ENCODE measurements around the gene NACA. TPM values are rescaled to one million over a fixed set of nuclear protein-coding genes. Genes with fewer than 3 reads are reported as not detected.

NACA gene
- total RNA-seq, 1 donor from 2014 or later = 1,274 TPM

GRCh38 chr12:56670836-56671235 is 54.3 kb downstream of the NACA start:
- H3K36me3 ChIP-seq = peaks cover 0 to 61% of the 10 kb centered on the region in 2 donors
- H3K4me1 ChIP-seq = peaks cover 16% of the 10 kb centered on the region
- H3K27me3 ChIP-seq = no peaks in the 10 kb centered on the region
- no peaks in the 10 kb centered on the region for H3K9me3 ChIP-seq
- no peak for TF ChIP-seq POLR2A (IDR thresholded peaks at IDR 0.05)
- TF ChIP-seq POLR2AphosphoS5 (IDR thresholded peaks at IDR 0.05; ENCODE audit: insufficient read depth in 1 of 2, low read depth in 1 of 2) = no peak
- TF ChIP-seq CTCF (IDR thresholded peaks at IDR 0.05) = no peak
- intact Hi-C loops (cut with DNase I) = no loop called here
- no peak overlapping the region for H3K27ac ChIP-seq
- no peak for DNase-seq (ENCODE audit: extremely low spot score in 2 of 2)
- H3K4me3 ChIP-seq = no peak overlapping the region

DNA sequence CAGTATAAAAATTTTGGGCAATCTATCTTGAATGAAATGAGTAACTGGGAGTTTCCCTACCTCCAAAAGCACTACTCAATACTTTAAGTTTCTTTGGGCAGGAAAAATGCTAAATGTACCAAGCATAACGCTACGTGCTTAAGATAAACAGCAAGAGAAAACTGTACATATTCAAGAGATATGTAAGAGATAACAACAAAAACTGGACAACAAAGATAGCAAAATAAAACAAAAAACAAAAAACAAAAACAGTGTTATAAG is 57.0 kb downstream of the NACA start:
- peaks cover 7% of the 10 kb centered on the region for H3K4me1 ChIP-seq
- no peak overlapping the region for H3K27ac ChIP-seq
- TF ChIP-seq CTCF (IDR thresholded peaks at IDR 0.05) = no peak
- TF ChIP-seq POLR2A (IDR thresholded peaks at IDR 0.05) = no peak
- no peak for TF ChIP-seq POLR2AphosphoS5 (IDR thresholded peaks at IDR 0.05; ENCODE audit: insufficient read depth in 1 of 2, low read depth in 1 of 2)
- no peaks in the 10 kb centered on the region for H3K9me3 ChIP-seq
- H3K36me3 ChIP-seq = peaks cover 0 to 87% of the 10 kb centered on the region in 2 donors
- intact Hi-C loops (cut with DNase I) = no loop called here
- H3K4me3 ChIP-seq = no peak overlapping the region
- DNase-seq (ENCODE audit: extremely low spot score in 2 of 2) = no peak
- H3K27me3 ChIP-seq = no peaks in the 10 kb centered on the region

Small RNA genes within 50 kb of the gene (small RNA-seq; reads per million reads assigned to genes)
- gene RN7SL809P = not detected

Other genes starting within 250 kb of the NACA start
- 5.2 TPM for gene GLS2, start 237.1 kb downstream of the NACA start, total RNA-seq
- gene RBMS2, start 203.5 kb downstream of the NACA start, total RNA-seq = 20.6 TPM
- 92.8 TPM for gene BAZ2A, start 95.0 kb downstream of the NACA start, total RNA-seq
- gene ATP5F1B, start 79.3 kb downstream of the NACA start, total RNA-seq = 405 TPM
- gene PTGES3, start 37.0 kb downstream of the NACA start, total RNA-seq = 81.0 TPM
- gene PRIM1, start 27.0 kb upstream of the NACA start, total RNA-seq = 12.8 TPM
- gene HSD17B6, start 38.0 kb upstream of the NACA start, total RNA-seq = 32.4 TPM
- gene SDR9C7, start 209.1 kb upstream of the NACA start, total RNA-seq = 11.0 TPM
- gene RDH16, start 232.3 kb upstream of the NACA start, total RNA-seq = 2.9 TPM

Data from vagina (tissue), 2 donors.